GM19023 (cell line): ENCODE results near the gene NDC80.
A peak's percentile ranks its signal among the peaks of the same experiment; 100 is the strongest.
"Not testable (repeated sequence)": the region's sequence is repeated elsewhere in the genome, so short reads cannot be mapped to it uniquely, and the experiment has no call there.

ENCODE experiments used
- ATAC-seq: cut with Tn5 transposase; IDR thresholded peaks from one replicate; pipeline ENCODE4 v1.9.1; 2021; ENCODE audit warnings: mild to moderate bottlenecking, moderate library complexity; ENCODE audit not compliant: unreplicated experiment

Gene NDC80

GRCh38 chr18:2618009-2618408 lies 46.7 kb downstream of the NDC80 start:
- no peak for ATAC-seq

GRCh38 chr18:2625217-2625616 lies 53.9 kb downstream of the NDC80 start:
- no peak for ATAC-seq

GRCh38 chr18:2627821-2628276 lies 56.5 kb downstream of the NDC80 start:
- no peak for ATAC-seq

- ATAC-seq = no peak
Observed at GRCh38 chr18:2629003-2629402, 57.6 kb downstream of the NDC80 start.

- no peak for ATAC-seq
Observed at GRCh38 chr18:2635586-2635985, 64.2 kb downstream of the NDC80 start.

- ATAC-seq = peak; percentile 3
Observed at GRCh38 chr18:2636126-2636631, 64.8 kb downstream of the NDC80 start.

DNA sequence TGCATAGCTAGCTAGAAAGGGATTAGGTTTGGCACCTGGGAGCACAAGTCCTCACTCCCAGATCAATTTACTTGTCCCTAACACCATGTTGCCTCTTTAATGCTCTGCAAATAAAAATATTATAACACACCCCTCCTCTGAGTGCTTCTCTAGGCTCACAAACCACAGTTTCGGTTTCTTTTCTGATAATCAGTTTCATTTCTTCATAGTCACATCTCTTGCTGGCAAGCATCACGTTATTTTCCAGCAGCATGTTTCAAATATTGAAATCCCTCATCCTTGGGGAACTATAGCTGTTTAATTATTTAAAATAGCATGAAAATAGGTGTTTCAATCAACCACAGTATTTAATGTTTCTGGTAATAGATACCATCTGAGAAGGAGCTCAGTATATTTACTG lies 70.3 kb downstream of the NDC80 start:
- peak; percentile 63 for ATAC-seq

- no peak for ATAC-seq
Observed at GRCh38 chr18:2642771-2643170, 71.4 kb downstream of the NDC80 start.

GRCh38 chr18:2644535-2644934 lies 73.2 kb downstream of the NDC80 start:
- no peak for ATAC-seq

DNA sequence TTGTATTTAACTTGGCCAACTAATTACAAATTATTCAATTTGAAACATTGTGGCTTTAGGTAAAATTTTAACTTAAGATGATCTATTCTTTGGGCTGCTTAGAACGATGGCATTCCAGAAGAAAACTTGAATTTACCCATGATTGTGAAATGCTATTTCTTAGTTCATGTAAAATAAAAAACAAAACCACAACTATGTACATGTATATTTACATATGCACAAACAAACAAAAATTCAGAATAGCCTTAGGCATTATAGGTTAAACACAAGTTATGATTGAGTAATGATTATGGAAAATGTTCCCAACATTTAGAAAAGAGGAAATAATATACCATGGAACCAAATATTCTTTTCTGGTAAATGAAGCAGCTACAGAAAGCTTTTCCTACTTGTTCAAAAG lies 80.6 kb downstream of the NDC80 start:
- no peak for ATAC-seq

GRCh38 chr18:2653467-2653866 lies 82.1 kb downstream of the NDC80 start:
- ATAC-seq = no peak

DNA sequence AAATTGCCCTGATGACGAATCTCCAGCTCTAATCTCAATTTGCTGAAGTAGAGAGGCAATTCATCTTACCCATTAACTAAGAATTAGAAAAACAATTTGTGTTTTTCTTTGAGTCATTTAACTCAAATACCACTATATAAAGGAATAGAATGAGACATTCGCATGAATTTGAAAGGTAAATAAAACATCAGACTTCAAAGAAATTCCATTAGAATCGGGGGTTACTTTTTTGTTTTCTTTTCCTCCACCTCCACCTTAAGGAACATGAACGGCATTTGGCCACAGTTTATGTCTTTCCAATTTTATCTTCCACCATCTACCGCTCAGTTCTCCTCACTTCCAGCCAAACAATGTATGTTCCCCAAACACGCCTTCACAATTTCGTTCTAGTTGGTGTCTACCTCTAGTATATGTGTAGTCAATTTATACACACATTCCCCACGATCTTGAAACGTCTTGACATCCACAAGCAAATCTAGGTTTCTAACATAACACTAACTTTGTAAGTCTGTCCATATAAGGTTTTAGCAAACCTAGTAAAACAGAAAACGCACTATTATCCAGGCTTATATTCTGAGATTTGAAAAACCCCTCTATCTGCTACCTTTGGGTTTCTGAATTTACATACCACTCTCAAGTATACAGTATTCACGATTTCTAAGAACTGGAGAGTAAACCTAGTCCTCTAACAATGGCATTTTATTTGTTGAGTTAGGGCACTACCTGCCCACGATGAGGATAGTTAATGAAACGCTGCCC lies 83.0 kb downstream of the NDC80 start:
- ATAC-seq = no peak

DNA sequence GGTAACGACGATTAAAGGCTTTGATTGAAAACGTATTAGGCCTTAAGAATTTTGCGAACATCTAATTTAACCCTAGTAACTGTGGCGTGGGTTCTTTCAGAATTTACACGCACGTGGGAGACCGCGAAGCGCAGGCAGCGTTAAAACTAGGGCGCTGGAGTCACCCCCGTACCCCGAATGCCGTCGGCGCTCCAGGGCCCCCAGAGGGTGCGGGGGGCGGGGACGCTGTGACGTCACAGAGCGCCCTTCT lies 83.5 kb downstream of the NDC80 start:
- peak; percentile 43 for ATAC-seq

GRCh38 chr18:2655178-2655953 lies 84.0 kb downstream of the NDC80 start, which contains the start of gene SMCHD1:
SMCHD1 (plus strand) TSS chr18:2655726; CDS start chr18:2656076, 350 bp downstream.
- peak; percentile 70 for ATAC-seq

- ATAC-seq = peak; percentile 26
Observed at GRCh38 chr18:2655954-2656236, 84.5 kb downstream of the NDC80 start.

- ATAC-seq = peak; percentile 14
Observed at GRCh38 chr18:2656237-2656980, 85.1 kb downstream of the NDC80 start.

- ATAC-seq = no peak
Observed at GRCh38 chr18:2656981-2657512, 85.7 kb downstream of the NDC80 start.

GRCh38 chr18:2657788-2658458 lies 86.6 kb downstream of the NDC80 start:
- no peak for ATAC-seq

GRCh38 chr18:2660849-2661248 lies 89.5 kb downstream of the NDC80 start:
- not testable (repeated sequence) for ATAC-seq

- not testable (repeated sequence) for ATAC-seq
Observed at GRCh38 chr18:2662288-2662687, 90.9 kb downstream of the NDC80 start.

DNA sequence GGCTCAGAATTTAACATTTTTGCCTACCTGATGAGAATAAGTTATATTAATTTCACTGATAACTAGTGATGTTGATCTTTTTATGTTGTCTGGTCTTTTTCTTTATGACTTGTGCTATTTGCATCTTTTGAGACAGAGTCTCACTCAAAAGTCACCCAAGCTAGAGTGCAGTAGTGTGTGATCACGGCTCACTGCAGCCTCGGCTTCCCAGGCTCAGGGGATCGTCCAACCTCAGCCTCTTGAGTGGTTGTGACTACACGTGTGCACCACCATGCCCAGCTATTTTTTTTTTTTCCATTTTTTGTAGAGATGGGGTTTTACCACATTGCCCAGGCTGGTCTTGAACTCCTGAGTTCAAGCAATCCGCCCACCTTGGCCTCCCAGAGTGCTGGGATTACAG lies 91.6 kb downstream of the NDC80 start:
- ATAC-seq = no peak
